ENCODE measurements around the gene ORM1. TPM values are rescaled to one million over a fixed set of nuclear protein-coding genes. Genes with fewer than 3 reads are reported as not detected.
A peak's percentile ranks its signal among the peaks of the same experiment; 100 is the strongest.

ORM1 gene
- total and polyA plus RNA-seq, 4 donors: 22.4 to 1,249 (median 184) TPM

DNA sequence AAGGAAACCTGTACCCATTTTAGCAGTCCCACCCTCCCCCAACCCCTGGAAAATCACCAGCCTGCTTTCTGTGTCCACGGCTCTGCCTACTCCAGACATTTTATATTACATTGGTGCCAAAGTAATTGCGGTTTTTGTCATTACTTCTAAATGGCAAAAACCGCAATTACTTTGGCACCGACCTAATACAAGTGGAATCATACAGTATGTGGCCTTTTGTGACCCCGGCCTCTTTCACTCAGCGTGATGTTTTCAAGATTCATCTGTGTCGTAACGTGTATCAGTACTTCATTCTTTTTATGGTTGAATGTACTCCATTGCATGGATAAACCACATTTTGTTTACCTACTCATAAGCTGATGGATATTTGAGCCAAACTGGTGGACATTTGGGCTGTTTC is 9.7 kb upstream of the ORM1 start:
- TF ChIP-seq, protein P1, sequence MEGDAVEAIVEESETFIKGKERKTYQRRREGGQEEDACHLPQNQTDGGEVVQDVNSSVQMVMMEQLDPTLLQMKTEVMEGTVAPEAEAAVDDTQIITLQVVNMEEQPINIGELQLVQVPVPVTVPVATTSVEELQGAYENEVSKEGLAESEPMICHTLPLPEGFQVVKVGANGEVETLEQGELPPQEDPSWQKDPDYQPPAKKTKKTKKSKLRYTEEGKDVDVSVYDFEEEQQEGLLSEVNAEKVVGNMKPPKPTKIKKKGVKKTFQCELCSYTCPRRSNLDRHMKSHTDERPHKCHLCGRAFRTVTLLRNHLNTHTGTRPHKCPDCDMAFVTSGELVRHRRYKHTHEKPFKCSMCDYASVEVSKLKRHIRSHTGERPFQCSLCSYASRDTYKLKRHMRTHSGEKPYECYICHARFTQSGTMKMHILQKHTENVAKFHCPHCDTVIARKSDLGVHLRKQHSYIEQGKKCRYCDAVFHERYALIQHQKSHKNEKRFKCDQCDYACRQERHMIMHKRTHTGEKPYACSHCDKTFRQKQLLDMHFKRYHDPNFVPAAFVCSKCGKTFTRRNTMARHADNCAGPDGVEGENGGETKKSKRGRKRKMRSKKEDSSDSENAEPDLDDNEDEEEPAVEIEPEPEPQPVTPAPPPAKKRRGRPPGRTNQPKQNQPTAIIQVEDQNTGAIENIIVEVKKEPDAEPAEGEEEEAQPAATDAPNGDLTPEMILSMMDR (IDR thresholded peaks at IDR 0.05; ENCODE audit: control extremely low read depth, extremely low read depth): no peak
- WGBS, 2 donors: 83 to 89% methylated on average over 8 of the region's 8 CpGs
- Histone ChIP-seq H3K4me1 (ENCODE audit: control insufficient read depth in 5 of 5, insufficient read depth in 5 of 5, low read length in 5 of 5) (no peaks in the 10 kb centered on the region), H3K36me3 (ENCODE audit: control insufficient read depth in 4 of 4, insufficient read depth in 4 of 4, low read length in 4 of 4) (peaks cover 1 to 19% (median 7%) of the 10 kb centered on the region in 4 donors), H3K9ac (ENCODE audit: insufficient read depth in 1 of 2, low read length in 2 of 2) (no peak overlapping the region), H3K27ac (ENCODE audit: low read depth in 1 of 2, low read length in 1 of 2) (no peak overlapping the region), H3K9me3 (ENCODE audit: control insufficient read depth in 4 of 4, insufficient read depth in 3 of 4, low read length in 3 of 4) (no peaks in the 10 kb centered on the region), H3K27me3 (ENCODE audit: control insufficient read depth in 3 of 3, insufficient read depth in 3 of 3, low read length in 2 of 3) (no peaks in the 10 kb centered on the region), H3K4me3 (no peak overlapping the region)
- no peak for DNase-seq
- ATAC-seq (ENCODE audit: insufficient read depth, low FRiP score): no peak

DNA sequence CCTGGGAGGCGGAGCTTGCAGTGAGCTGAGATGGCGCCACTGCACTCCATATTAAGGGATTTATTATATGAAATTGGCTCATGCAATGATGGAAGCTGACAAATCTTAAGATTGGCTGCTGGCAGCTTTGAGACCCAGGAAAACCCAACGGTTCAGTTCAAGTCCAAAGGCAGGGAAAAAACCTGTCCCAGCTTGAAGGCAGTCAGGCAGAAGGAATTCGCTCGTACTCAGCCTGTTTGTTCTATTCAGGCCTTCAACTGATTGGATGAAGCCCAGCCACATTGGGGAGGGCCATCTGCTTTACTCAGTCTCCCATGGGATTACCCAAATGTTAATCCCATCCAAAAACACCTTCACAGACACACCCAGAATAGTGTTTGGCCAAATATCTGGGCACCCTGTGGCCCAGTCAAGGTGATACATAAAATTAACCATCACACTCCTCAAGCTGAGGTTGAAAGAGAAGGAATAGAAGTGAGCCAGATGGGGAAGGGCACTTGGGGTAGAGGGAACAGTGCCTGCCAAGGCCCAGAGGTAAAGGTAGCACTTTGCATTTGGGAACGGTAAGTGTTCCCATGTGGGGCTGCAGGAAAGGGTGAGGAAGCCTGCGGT is 8.5 kb upstream of the ORM1 start:
- H3K9ac ChIP-seq (ENCODE audit: insufficient read depth in 1 of 2, low read length in 2 of 2): no peak overlapping the region

DNA sequence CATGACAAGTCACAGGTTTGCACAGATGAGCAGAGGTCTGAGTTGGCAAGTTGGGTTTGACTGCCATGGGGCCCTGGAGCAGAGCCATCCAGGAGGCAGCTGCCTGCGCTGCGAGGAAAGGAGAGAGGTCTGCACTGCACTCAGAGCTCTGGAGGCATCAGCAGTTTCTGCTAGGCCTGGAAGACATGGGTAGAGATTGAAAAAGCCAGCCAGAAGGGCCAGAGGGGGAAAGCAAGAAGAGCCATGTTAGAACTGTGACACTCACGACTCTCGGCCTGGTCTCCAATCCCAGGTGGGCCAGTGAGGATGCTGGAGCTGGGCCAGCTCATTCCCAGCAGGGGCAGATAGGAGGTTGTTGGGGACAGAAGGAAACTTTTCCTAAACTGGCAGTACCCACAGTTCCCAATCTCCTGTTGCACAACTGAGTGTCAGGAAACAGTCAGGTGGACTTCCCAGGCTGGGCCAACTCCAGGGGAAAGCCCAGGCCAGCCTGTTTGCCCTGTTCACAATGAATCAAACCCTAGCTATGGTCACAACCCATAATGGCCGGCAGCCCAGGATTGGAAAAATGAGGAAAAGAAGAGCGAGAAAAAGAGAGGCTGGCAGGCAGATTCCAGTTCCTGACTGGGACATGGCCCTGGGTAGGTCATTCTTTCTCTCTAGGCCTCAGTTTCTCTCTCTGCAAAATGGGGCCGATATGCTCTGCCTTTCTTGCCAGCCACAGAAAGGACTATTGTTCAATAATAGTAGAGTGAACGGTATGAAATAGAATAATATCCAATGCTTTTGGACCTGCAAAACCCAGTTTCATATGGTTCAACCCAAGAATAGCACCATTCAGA is 7.8 kb upstream of the ORM1 start:
- WGBS, 2 donors: 84 to 89% methylated on average over 8 of the region's 8 CpGs
- Histone ChIP-seq H3K36me3 (ENCODE audit: control insufficient read depth in 4 of 4, insufficient read depth in 4 of 4, low read length in 4 of 4) (peaks cover 0 to 5% (median 4%) of the 10 kb centered on the region in 4 donors), H3K9me3 (ENCODE audit: control insufficient read depth in 4 of 4, insufficient read depth in 3 of 4, low read length in 3 of 4) (no peaks in the 10 kb centered on the region), H3K4me1 (ENCODE audit: control insufficient read depth in 5 of 5, insufficient read depth in 5 of 5, low read length in 5 of 5) (no peaks in the 10 kb centered on the region), H3K27me3 (ENCODE audit: control insufficient read depth in 3 of 3, insufficient read depth in 3 of 3, low read length in 2 of 3) (no peaks in the 10 kb centered on the region), H3K4me3 (no peak overlapping the region), H3K27ac (ENCODE audit: low read depth in 1 of 2, low read length in 1 of 2) (no peak overlapping the region), H3K9ac (ENCODE audit: insufficient read depth in 1 of 2, low read length in 2 of 2) (no peak overlapping the region)
- ATAC-seq (ENCODE audit: insufficient read depth, low FRiP score): peak; percentile 30
- no peak for DNase-seq
- TF ChIP-seq, protein P1 (IDR thresholded peaks at IDR 0.05; ENCODE audit: control extremely low read depth, extremely low read depth): no peak

More for the DNA sequence above, 8.5 kb upstream of the ORM1 start:
- Histone ChIP-seq H3K27me3 (ENCODE audit: control insufficient read depth in 3 of 3, insufficient read depth in 3 of 3, low read length in 2 of 3) (no peaks in the 10 kb centered on the region), H3K9me3 (ENCODE audit: control insufficient read depth in 4 of 4, insufficient read depth in 3 of 4, low read length in 3 of 4) (no peaks in the 10 kb centered on the region), H3K4me3 (no peak overlapping the region), H3K4me1 (ENCODE audit: control insufficient read depth in 5 of 5, insufficient read depth in 5 of 5, low read length in 5 of 5) (no peaks in the 10 kb centered on the region), H3K27ac (ENCODE audit: low read depth in 1 of 2, low read length in 1 of 2) (no peak overlapping the region), H3K36me3 (ENCODE audit: control insufficient read depth in 4 of 4, insufficient read depth in 4 of 4, low read length in 4 of 4) (peaks cover 0 to 10% (median 4%) of the 10 kb centered on the region in 4 donors)
- WGBS, 2 donors: 81 to 88% methylated on average over 7 of the region's 7 CpGs
- DNase-seq: no peak
- no peak for ATAC-seq (ENCODE audit: insufficient read depth, low FRiP score)
- TF ChIP-seq, protein P1 (IDR thresholded peaks at IDR 0.05; ENCODE audit: control extremely low read depth, extremely low read depth): no peak
